Fibroblast of the aortic adventitia (primary cell): ENCODE data around the gene FRK. TPM values are rescaled to one million over a fixed set of nuclear protein-coding genes. Genes with fewer than 3 reads are reported as not detected.

ENCODE experiments used
- DNase-seq: peaks from one replicate; pipeline ENCODE4 v3.0.0-alpha.2; 2010; ENCODE audit warnings: low read depth
- H3K4me3 ChIP-seq: 2 replicates; pipeline ENCODE4 v1.5.1; 2011; ENCODE audit warnings: low read depth, mild to moderate bottlenecking, control low read depth, low read length, moderate library complexity
- total RNA-seq: library from RNA; depleted of rRNA; stranded (reverse); fragments of >200 nt; gene quantifications from 2 replicates; pipeline ENCODE4 v1.2.3, GENCODE V29; 2012; ENCODE audit warnings: low replicate concordance
- TF ChIP-seq, protein P1 (sequence below): IDR thresholded peaks from 2 replicates; pipeline ENCODE4 v1.5.1; 2011; ENCODE audit warnings: mild to moderate bottlenecking, low read length, control low read depth, inconsistent platforms; ENCODE audit not compliant: insufficient read depth

FRK gene
- total RNA-seq, 1 donor, result 2.0 TPM

- no peak for DNase-seq
- TF ChIP-seq, protein P1, sequence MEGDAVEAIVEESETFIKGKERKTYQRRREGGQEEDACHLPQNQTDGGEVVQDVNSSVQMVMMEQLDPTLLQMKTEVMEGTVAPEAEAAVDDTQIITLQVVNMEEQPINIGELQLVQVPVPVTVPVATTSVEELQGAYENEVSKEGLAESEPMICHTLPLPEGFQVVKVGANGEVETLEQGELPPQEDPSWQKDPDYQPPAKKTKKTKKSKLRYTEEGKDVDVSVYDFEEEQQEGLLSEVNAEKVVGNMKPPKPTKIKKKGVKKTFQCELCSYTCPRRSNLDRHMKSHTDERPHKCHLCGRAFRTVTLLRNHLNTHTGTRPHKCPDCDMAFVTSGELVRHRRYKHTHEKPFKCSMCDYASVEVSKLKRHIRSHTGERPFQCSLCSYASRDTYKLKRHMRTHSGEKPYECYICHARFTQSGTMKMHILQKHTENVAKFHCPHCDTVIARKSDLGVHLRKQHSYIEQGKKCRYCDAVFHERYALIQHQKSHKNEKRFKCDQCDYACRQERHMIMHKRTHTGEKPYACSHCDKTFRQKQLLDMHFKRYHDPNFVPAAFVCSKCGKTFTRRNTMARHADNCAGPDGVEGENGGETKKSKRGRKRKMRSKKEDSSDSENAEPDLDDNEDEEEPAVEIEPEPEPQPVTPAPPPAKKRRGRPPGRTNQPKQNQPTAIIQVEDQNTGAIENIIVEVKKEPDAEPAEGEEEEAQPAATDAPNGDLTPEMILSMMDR, result no peak
- H3K4me3 ChIP-seq, result no peak overlapping the region
Measured at GRCh38 chr6:116040993-116041392, 19.7 kb downstream of the FRK start.

- TF ChIP-seq, protein P1, result no peak
- no peak for DNase-seq
- no peak overlapping the region for H3K4me3 ChIP-seq
Measured at GRCh38 chr6:116036885-116037284, 23.8 kb downstream of the FRK start.

GRCh38 chr6:116036075-116036773 is 24.5 kb downstream of the FRK start:
- DNase-seq, result no peak
- TF ChIP-seq, protein P1, result no peak

GRCh38 chr6:116035616-116036015 is 25.1 kb downstream of the FRK start:
- no peak for DNase-seq
- TF ChIP-seq, protein P1, result no peak
- H3K4me3 ChIP-seq, result no peak overlapping the region

More at GRCh38 chr6:116036075-116036773, 24.5 kb downstream of the FRK start:
- no peak overlapping the region for H3K4me3 ChIP-seq

DNA sequence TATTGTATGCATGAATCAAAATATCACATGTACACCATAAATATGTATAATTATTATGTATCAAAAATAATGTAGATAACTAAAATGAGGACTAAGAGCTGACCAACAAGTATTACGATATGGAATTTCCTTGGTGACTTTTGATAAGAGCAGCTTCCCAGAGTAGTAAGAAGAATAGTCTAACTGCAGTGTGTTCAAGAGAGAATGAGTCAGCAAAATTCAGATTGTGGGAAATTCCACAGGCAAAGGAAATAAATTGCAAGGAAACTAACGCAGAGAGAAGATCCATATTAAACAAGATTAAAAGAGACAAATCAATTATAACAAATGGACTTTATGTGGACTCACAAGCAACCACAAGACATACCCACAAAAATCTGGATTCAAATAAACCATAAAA is 26.4 kb downstream of the FRK start:
- H3K4me3 ChIP-seq, result no peak overlapping the region
- DNase-seq, result peak; percentile 83
- TF ChIP-seq, protein P1, result no peak

- TF ChIP-seq, protein P1, result no peak
- DNase-seq, result no peak
- no peak overlapping the region for H3K4me3 ChIP-seq
Measured at GRCh38 chr6:116033687-116034303, 26.9 kb downstream of the FRK start.
